Smooth muscle cell (in vitro differentiated cells): ENCODE measurements around the gene VDAC2. TPM values are rescaled to one million over a fixed set of nuclear protein-coding genes. Genes with fewer than 3 reads are reported as not detected.
A peak's percentile ranks its signal among the peaks of the same experiment; 100 is the strongest.

Experiments used
- DNase-seq: peaks from one replicate; lab custom pipeline; 2025; ENCODE audit not compliant: unreplicated experiment; lab: John Stamatoyannopoulos, UW
- H2AFZ ChIP-seq: fragments of 200-600 bp; sonication (generic); 2 replicates; pipeline ENCODE4 v1.6.0; 2016; ENCODE audit warnings: antibody characterized with exemption, low read depth, mild to moderate bottlenecking
- H3F3A ChIP-seq: fragments of 200-600 bp; sonication (generic); 2 replicates; pipeline ENCODE4 v1.6.0; 2017; ENCODE audit warnings: antibody characterized with exemption, low read depth
- H3K27ac ChIP-seq: fragments of 200-600 bp; sonication (generic); 2 replicates; pipeline ENCODE4 v1.5.1; 2016; ENCODE audit warnings: low read depth, mild to moderate bottlenecking
- H3K27me3 ChIP-seq: fragments of 200-600 bp; sonication (generic); 2 replicates; pipeline ENCODE4 v1.6.1; 2016; ENCODE audit warnings: low read depth, mild to moderate bottlenecking
- H3K36me3 ChIP-seq: fragments of 200-600 bp; sonication (generic); 2 replicates; pipeline ENCODE4 v1.5.1; 2016; ENCODE audit warnings: low read depth
- H3K4me1 ChIP-seq: fragments of 200-600 bp; sonication (generic); 2 replicates; pipeline ENCODE4 v1.5.1; 2016; ENCODE audit warnings: low read depth
- H3K4me2 ChIP-seq: fragments of 200-600 bp; sonication (generic); 2 replicates; pipeline ENCODE4 v1.6.0; 2016; ENCODE audit warnings: mild to moderate bottlenecking
- H3K4me3 ChIP-seq: fragments of 200-600 bp; sonication (generic); 2 replicates; pipeline ENCODE4 v1.5.1; 2016; ENCODE audit warnings: mild to moderate bottlenecking
- H3K79me2 ChIP-seq: fragments of 200-600 bp; sonication (generic); 2 replicates; pipeline ENCODE4 v1.6.0; 2016; ENCODE audit warnings: low read depth, mild to moderate bottlenecking
- H3K9ac ChIP-seq: fragments of 200-600 bp; sonication (generic); 2 replicates; pipeline ENCODE4 v1.6.0; 2016; ENCODE audit warnings: low read depth
- H3K9me3 ChIP-seq: fragments of 200-600 bp; sonication (generic); replicated peaks from 2 replicates; pipeline ENCODE4 v1.5.1; 2016; ENCODE audit warnings: low read depth
- H4K20me1 ChIP-seq: fragments of 200-600 bp; sonication (generic); 2 replicates; pipeline ENCODE4 v1.6.0; 2016; ENCODE audit warnings: low read depth
- WGBS: methylation state at CpG from one replicate; pipeline ENCODE4 v1.1.7; 2016; ENCODE audit warnings: low lambda C conversion rate; 5-methylcytosine and 5-hydroxymethylcytosine counted together
- polyA plus RNA-seq: library from polyadenylated mRNA; unstranded; fragments of >200 nt; fragmentation: Nextera tagmentation; extraction: Ambion mirVana; gene quantifications from 2 replicates; pipeline ENCODE4 v1.2.1, GENCODE V29; 2016
- total RNA-seq: library from RNA; depleted of rRNA; stranded (reverse); fragments of >200 nt; gene quantifications from 2 replicates; pipeline ENCODE4 v1.2.3, GENCODE V29; 2014
- TF ChIP-seq, protein P1 (sequence below): fragments of 200-600 bp; sonication (generic); IDR thresholded peaks from 2 replicates; pipeline ENCODE4 v1.5.1; 2017; ENCODE audit warnings: borderline replicate concordance, mild to moderate bottlenecking, antibody characterized with exemption; ENCODE audit not compliant: insufficient read depth, poor library complexity, severe bottlenecking

Gene VDAC2
- total and polyA plus RNA-seq, 2 experiments from 2014 or later: 183 to 207 TPM

DNA sequence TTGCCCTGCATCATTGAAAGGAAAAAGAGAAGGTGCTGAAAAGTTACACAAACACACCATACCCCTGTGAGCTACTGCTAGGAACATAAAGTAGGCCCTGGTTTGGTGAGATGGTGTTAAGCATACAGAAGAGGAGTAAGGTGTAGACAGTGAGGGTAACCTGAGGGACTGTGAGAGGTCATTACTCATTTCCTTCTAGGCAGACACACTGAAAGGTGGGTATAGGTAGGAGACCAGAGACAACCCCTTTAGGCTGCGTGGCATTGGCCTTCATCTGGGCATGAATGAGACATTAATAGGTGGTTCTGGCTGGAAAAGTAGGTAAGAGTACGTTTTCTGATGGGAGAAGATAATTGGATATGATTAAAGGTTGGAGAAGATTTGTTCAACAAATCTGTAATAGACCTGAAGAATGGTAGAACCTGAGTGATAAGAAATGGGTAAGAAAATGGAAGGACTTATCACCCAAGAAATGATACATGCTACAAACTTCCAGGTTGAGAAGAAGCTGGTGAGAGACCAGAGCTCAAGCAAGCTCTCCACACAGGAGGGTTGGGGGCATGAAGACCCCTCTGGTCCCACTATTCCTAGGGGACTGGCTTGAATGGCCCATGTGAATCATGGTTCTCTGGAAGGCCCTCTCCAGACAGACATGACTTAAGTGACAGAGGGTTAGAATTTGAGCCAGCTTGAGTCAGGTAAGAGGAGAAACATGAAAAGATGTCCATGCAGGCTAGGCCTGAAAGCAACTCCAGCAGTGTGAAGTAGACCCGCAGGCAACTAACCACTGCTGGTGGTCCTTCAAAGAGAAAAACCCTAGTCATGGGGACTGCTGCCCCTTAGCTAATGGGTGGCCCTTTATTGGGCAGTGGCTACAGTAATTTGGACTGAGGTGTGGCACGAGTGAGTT is 21.3 kb downstream of the VDAC2 start:
- Histone ChIP-seq H3K9me3 (no peaks in the 10 kb centered on the region), H2AFZ (no peak overlapping the region), H3K27me3 (no peaks in the 10 kb centered on the region), H3K9ac (no peak overlapping the region), H3F3A (peaks cover 46% of the 10 kb centered on the region), H3K36me3 (no peaks in the 10 kb centered on the region), H3K4me2 (no peak overlapping the region), H3K27ac (no peak overlapping the region), H4K20me1 (peaks cover 53% of the 10 kb centered on the region), H3K4me3 (no peak overlapping the region), H3K4me1 (peaks cover 26% of the 10 kb centered on the region), H3K79me2 (peaks cover 28% of the 10 kb centered on the region)
- DNase-seq: no peak
- TF ChIP-seq, protein P1, sequence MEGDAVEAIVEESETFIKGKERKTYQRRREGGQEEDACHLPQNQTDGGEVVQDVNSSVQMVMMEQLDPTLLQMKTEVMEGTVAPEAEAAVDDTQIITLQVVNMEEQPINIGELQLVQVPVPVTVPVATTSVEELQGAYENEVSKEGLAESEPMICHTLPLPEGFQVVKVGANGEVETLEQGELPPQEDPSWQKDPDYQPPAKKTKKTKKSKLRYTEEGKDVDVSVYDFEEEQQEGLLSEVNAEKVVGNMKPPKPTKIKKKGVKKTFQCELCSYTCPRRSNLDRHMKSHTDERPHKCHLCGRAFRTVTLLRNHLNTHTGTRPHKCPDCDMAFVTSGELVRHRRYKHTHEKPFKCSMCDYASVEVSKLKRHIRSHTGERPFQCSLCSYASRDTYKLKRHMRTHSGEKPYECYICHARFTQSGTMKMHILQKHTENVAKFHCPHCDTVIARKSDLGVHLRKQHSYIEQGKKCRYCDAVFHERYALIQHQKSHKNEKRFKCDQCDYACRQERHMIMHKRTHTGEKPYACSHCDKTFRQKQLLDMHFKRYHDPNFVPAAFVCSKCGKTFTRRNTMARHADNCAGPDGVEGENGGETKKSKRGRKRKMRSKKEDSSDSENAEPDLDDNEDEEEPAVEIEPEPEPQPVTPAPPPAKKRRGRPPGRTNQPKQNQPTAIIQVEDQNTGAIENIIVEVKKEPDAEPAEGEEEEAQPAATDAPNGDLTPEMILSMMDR: no peak
- 89% methylated on average over 4 of the region's 4 CpGs for WGBS

GRCh38 chr10:75233444-75234016 is 22.9 kb downstream of the VDAC2 start:
- Histone ChIP-seq H3K27ac (peak overlapping the region; percentile 65), H3K4me1 (peaks cover 22% of the 10 kb centered on the region), H3K4me3 (peak overlapping the region; percentile 63), H3K4me2 (peak overlapping the region; percentile 98), H3F3A (peaks cover 38% of the 10 kb centered on the region), H3K27me3 (no peaks in the 10 kb centered on the region), H4K20me1 (peaks cover 37% of the 10 kb centered on the region), H3K36me3 (no peaks in the 10 kb centered on the region), H3K79me2 (peaks cover 12% of the 10 kb centered on the region), H3K9me3 (no peaks in the 10 kb centered on the region), H3K9ac (no peak overlapping the region), H2AFZ (no peak overlapping the region)
- DNase-seq: no peak
- 47% methylated on average over 14 of the region's 14 CpGs for WGBS
- TF ChIP-seq, protein P1: no peak

- Histone ChIP-seq H3K36me3 (no peaks in the 10 kb centered on the region), H3K4me1 (peaks cover 22% of the 10 kb centered on the region), H3K9ac (peak overlapping the region; percentile 29), H3K9me3 (no peaks in the 10 kb centered on the region), H3K27ac (peak overlapping the region; percentile 65), H4K20me1 (peaks cover 31% of the 10 kb centered on the region), H3K4me2 (peak overlapping the region; percentile 98), H3F3A (peaks cover 32% of the 10 kb centered on the region), H3K79me2 (peaks cover 5% of the 10 kb centered on the region), H3K4me3 (peak overlapping the region; percentile 63), H2AFZ (peak overlapping the region; percentile 72), H3K27me3 (no peaks in the 10 kb centered on the region)
- TF ChIP-seq, protein P1: no peak
- 2% methylated on average over 41 of the region's 48 CpGs for WGBS
- DNase-seq: peak; percentile 79
Observed at GRCh38 chr10:75234017-75234682, 23.6 kb downstream of the VDAC2 start.
